K562 treated with DMSO at 1 percent for 24 hours (cell line): ENCODE data around the gene RNF25. TPM values are rescaled to one million over a fixed set of nuclear protein-coding genes. Genes with fewer than 3 reads are reported as not detected.

Source experiments
- total RNA-seq: library from RNA; unstranded; fragments of 300-600 nt; gene quantifications from 2 replicates; pipeline ENCODE4 v1.2.3, GENCODE V29; 2022; ENCODE audit warnings: low read depth; ENCODE audit not compliant: insufficient read depth

The RNF25 gene, protein sequence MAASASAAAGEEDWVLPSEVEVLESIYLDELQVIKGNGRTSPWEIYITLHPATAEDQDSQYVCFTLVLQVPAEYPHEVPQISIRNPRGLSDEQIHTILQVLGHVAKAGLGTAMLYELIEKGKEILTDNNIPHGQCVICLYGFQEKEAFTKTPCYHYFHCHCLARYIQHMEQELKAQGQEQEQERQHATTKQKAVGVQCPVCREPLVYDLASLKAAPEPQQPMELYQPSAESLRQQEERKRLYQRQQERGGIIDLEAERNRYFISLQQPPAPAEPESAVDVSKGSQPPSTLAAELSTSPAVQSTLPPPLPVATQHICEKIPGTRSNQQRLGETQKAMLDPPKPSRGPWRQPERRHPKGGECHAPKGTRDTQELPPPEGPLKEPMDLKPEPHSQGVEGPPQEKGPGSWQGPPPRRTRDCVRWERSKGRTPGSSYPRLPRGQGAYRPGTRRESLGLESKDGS
- total RNA-seq, result 22.8 and 25.3 TPM in 2 replicates

DNA sequence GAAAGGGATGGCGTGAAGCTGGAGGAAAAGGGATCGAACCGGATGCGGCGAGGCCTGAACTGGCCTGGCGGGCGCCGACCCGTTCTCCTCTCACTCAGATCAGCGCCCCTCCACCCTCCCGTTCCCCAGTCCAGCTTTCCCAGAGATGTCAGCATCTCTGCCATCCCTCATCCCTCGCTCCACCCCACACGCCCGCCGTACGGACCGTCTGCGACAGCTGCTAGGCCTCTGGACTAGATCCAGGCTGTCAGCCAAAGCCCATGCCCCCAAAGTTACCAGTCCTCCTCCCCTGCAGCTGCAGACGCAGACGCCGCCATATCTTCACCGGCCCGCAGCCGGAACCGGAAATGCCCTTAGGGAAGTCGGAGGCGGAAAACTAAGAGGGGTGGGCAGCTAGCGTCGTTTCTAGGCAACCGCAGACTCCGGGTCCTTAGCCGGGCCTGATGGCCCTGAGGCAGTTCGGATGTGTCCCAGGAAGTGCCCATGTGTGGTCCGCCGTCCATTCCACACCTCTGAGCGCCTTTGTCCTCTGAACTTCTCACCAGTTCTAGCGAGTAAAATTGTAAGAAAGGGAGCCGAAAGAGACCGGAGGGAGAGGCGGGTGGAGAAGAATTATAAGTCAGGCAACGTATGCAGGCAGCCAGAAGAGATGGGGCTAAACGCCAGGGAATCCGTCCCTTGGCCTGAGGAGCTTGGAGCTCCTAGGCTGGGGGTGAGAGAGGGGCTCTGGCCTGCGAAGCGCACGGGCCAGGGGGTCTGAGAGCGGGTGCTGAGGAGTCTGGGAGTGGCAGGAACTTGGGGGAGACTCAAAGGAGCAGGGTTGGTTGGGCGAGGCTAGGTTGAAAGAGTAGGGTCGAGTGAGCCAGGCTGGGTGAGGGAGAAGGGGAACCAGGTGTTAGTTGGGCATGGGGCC lies at the start of gene RNF25, which contains the start of gene STK36:
RNF25 (minus strand) TSS at position 349 of the 913 bp plus-strand sequence; CDS start at position 317, 32 bp downstream.
STK36 (plus strand) TSS at position 433 of the 913 bp plus-strand sequence. CDS start 744 bp downstream, outside the sequence.

DNA sequence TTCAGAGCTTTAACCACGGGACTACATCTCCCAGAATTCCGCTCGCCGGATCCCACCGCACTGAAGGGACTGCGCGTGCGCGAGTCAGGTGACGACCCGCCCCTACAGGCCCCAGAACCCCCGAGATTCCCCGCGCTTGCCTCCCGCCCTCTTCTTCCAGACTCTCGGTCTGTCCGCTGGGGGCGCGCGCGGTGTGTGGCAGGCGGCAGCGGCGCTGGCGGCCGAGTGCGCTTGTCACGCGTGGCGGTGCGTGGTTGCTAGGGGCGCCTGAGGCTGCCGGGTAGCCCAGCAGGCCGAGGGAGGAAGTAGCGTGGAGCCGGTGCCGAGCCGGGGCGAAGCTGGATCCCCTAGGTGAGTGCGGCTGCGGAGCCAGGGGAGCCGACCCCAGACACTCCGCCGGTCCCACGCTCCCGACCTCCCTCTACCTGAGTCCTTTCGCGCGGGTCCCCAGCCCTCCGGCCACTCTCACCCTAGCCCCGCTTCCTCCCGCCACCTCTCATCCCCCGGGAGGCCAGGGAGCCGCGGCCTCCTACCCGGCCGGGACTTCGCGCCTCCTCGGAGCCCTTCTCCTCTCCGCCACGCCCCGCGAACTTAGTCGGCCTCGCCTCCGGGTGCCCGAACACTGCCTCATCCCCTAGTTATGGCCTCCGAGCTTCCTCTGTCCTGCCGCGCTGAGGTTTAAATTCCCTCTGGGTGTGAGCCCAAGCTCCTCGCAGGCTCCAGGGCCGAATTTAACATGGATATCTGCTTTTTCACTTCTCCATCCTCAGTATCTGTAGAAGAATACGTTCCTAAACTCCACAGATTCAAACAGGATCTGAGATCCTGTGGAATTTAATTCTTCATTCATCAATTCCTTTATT lies 39.1 kb upstream of the RNF25 start, which contains the start of gene TTLL4:
TTLL4 (plus strand) TSS at position 149 of the 863 bp plus-strand sequence. CDS start 26,842 bp downstream, outside the sequence.

DNA sequence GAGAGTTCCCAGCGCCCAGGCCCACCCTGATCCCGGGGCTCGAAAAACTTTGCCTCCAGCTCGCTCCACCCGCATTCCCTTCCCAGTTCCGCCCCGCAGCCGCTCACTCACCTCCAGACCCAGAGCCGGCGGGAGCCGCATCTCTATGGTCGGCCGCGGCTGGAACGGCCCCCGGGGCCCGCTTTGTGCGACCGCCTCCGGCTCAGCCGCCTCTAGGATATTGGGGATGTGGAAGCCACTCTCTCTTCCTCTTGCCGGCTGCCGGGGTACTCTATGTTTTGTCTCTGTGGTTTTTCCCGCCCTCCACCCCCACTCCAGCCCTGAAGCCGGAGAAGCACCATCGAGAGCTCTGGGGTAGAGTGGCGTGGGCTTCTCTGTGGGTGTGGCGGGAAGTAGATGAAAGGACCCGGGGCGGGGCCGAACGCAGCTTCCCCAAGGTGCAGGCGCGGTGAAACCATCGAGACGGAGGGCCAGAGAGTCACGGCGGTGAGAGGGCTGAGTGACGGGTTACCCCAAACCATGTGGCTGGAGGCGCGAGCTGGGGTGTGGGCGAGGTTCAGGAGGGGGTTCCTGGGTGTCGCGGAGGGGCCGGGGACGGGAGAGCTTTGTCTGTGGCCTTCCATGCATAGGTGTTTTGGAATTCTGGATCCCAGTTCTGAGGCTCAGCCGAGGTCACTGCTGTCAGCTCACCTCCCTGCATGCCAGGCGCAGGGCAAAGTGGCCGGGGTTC lies 12.4 kb downstream of the RNF25 start, which contains the start of the genes BCS1L and ZNF142:
BCS1L (plus strand) TSS at position 426 of the 730 bp plus-strand sequence. CDS start 1,305 bp downstream, outside the sequence.
ZNF142 (minus strand) TSS at position 366 of the 730 bp plus-strand sequence. CDS start 3,194 bp downstream, outside the sequence.

Other genes starting within 250 kb of the RNF25 start
- 2.8 and 2.9 TPM in 2 replicates for gene USP37, start 103.7 kb downstream of the RNF25 start, total RNA-seq
- gene CNOT9, start 103.2 kb downstream of the RNF25 start, total RNA-seq, result 15.4 and 20.9 TPM in 2 replicates
- 0.42 TPM in 1 of 2 replicates, not detected in the other for gene PLCD4, start 64.1 kb downstream of the RNF25 start, total RNA-seq
- 11.0 and 12.2 TPM in 2 replicates for gene ZNF142, start 12.4 kb downstream of the RNF25 start, total RNA-seq
- 25.1 and 29.3 TPM in 2 replicates for gene BCS1L, start 12.3 kb downstream of the RNF25 start, total RNA-seq
- gene STK36, start 84 bp upstream of the RNF25 start, total RNA-seq, result 4.2 and 9.9 TPM in 2 replicates
- gene TTLL4, start 38.8 kb upstream of the RNF25 start, total RNA-seq, result 44.1 and 44.3 TPM in 2 replicates
- gene CYP27A1, start 110.1 kb upstream of the RNF25 start, total RNA-seq, result 0.15 TPM in 1 of 2 replicates, not detected in the other
- not detected in 2 replicates for gene PRKAG3, start 159.8 kb upstream of the RNF25 start, total RNA-seq
- gene WNT6, start 187.8 kb upstream of the RNF25 start, total RNA-seq, result not detected in 2 replicates
- 0.20 TPM in 1 of 2 replicates, not detected in the other for gene WNT10A, start 208.8 kb upstream of the RNF25 start, total RNA-seq